Testis (tissue), 3 donors: Measurements from ENCODE around the gene PLA2G4E. TPM values are rescaled to one million over a fixed set of nuclear protein-coding genes. Genes with fewer than 3 reads are reported as not detected.
A peak's percentile ranks its signal among the peaks of the same experiment; 100 is the strongest.

Experiments used
- DNase-seq: peaks from one replicate; pipeline ENCODE4 v3.0.0-alpha.2; 2019
- H3K27ac ChIP-seq, 2 donors: fragments of 200-600 bp; sonication (generic); one replicate each; pipeline ENCODE4 v1.5.1; 2019
- H3K27me3 ChIP-seq: fragments of 200-600 bp; sonication (generic); one replicate; pipeline ENCODE4 v1.5.1; 2019
- H3K36me3 ChIP-seq: fragments of 200-600 bp; sonication (generic); one replicate; pipeline ENCODE4 v1.5.1; 2017; ENCODE audit warnings: low read depth; ENCODE audit errors: missing control alignments
- H3K4me1 ChIP-seq: fragments of 200-600 bp; sonication (generic); one replicate; pipeline ENCODE4 v1.5.1; 2019
- H3K4me3 ChIP-seq, 2 donors: fragments of 200-600 bp; sonication (generic); one replicate each; pipeline ENCODE4 v1.5.1; 2017 to 2019
- H3K9me3 ChIP-seq: fragments of 200-600 bp; sonication (generic); one replicate; pipeline ENCODE4 v1.5.1; 2017
- CTCF ChIP-seq, 3 experiments: fragments of 450-650 bp in 2 of 3; fragments of 200-600 bp in 1 of 3; sonication (generic) in 1 of 3; IDR thresholded peaks; one replicate each; pipeline ENCODE4 v1.5.1; 2016 to 2019; ENCODE audit warnings: antibody characterized with exemption in 3 of 3, mild to moderate bottlenecking in 2 of 3, moderate library complexity in 1 of 3
- POLR2A ChIP-seq: fragments of 450-650 bp; IDR thresholded peaks from one replicate; pipeline ENCODE4 v1.6.1; 2017; ENCODE audit warnings: antibody characterized with exemption, mild to moderate bottlenecking, moderate library complexity
- WGBS, 2 donors: methylation state at CpG; one replicate each; pipeline ENCODE4 v1.1.5; 2018; 5-methylcytosine and 5-hydroxymethylcytosine counted together
- intact Hi-C: fragments of 100-400 bp; cut with DNase I; formaldehyde crosslinking; loops from one replicate; pipeline ENCODE4 v1.15.1; 2023; ENCODE audit warnings: low total_unique reads
- polyA plus RNA-seq: library from polyadenylated mRNA; stranded (reverse); fragments of 350-450 nt; fragmentation: Illumina TruSeq; extraction: RNeasy Lipid Tissue Mini Kit (QIAGEN cat#74804); gene quantifications from one replicate; pipeline ENCODE4 v1.2.3, GENCODE V29; 2014; ENCODE audit warnings: low read depth, low replicate concordance; ENCODE audit not compliant: insufficient read depth
- total RNA-seq, 2 donors: library from RNA; depleted of rRNA; stranded (reverse); fragments of >200 nt; gene quantifications; one replicate each; pipeline ENCODE4 v1.2.3, GENCODE V29; 2016

The PLA2G4E gene
- total and polyA plus RNA-seq, 3 donors from 2014 or later, result 0.31 to 0.71 (median 0.67) TPM

GRCh38 chr15:42038401-42038800 is 17.6 kb upstream of the PLA2G4E start:
- Histone ChIP-seq H3K36me3 (no peaks in the 10 kb centered on the region), H3K4me1 (no peaks in the 10 kb centered on the region), H3K9me3 (no peaks in the 10 kb centered on the region), H3K4me3 (no peak overlapping the region), H3K27me3 (no peaks in the 10 kb centered on the region), H3K27ac (no peak overlapping the region)
- DNase-seq, result no peak
- TF ChIP-seq CTCF (IDR thresholded peaks at IDR 0.05) (no peak), POLR2A (no peak)
- intact Hi-C loops, result no loop called here
- 95 to 97% methylated on average over 6 of the region's 6 CpGs for WGBS, 2 donors

- Histone ChIP-seq H3K36me3 (no peaks in the 10 kb centered on the region), H3K27me3 (no peaks in the 10 kb centered on the region), H3K4me1 (peaks cover 5% of the 10 kb centered on the region), H3K9me3 (no peaks in the 10 kb centered on the region), H3K27ac (no peak overlapping the region), H3K4me3 (no peak overlapping the region)
- 57 to 72% methylated on average over 8 of the region's 8 CpGs for WGBS, 2 donors
- intact Hi-C loops, result no loop called here
- TF ChIP-seq CTCF (IDR thresholded peaks at IDR 0.05) (no peak), POLR2A (no peak)
- no peak for DNase-seq
Observed at GRCh38 chr15:42037656-42038055, 16.8 kb upstream of the PLA2G4E start.

GRCh38 chr15:42036966-42037365 is 16.1 kb upstream of the PLA2G4E start:
- WGBS, 2 donors, result 44 to 70% methylated on average over 2 to 9 of the region's 9 CpGs

GRCh38 chr15:42036112-42036905 is 15.5 kb upstream of the PLA2G4E start:
- TF ChIP-seq CTCF (IDR thresholded peaks at IDR 0.05) (no peak), POLR2A (no peak)
- Histone ChIP-seq H3K27me3 (no peaks in the 10 kb centered on the region), H3K4me3 (peak overlapping the region in 1 of 2 donors; percentile 24), H3K27ac (no peak overlapping the region), H3K4me1 (peaks cover 5% of the 10 kb centered on the region), H3K9me3 (no peaks in the 10 kb centered on the region), H3K36me3 (no peaks in the 10 kb centered on the region)
- no peak for DNase-seq
- WGBS, 2 donors, result 64 to 74% methylated on average over 11 to 42 of the region's 45 CpGs
- intact Hi-C loops, result no loop called here

More at GRCh38 chr15:42036966-42037365, 16.1 kb upstream of the PLA2G4E start:
- Histone ChIP-seq H3K36me3 (no peaks in the 10 kb centered on the region), H3K4me1 (peaks cover 5% of the 10 kb centered on the region), H3K27me3 (no peaks in the 10 kb centered on the region), H3K27ac (no peak overlapping the region), H3K4me3 (peak overlapping the region in 1 of 2 donors; percentile 24), H3K9me3 (no peaks in the 10 kb centered on the region)
- no peak for TF ChIP-seq POLR2A
- no peak for TF ChIP-seq CTCF (IDR thresholded peaks at IDR 0.05)
- DNase-seq, result no peak
- intact Hi-C loops, result no loop called here

- no peak for TF ChIP-seq CTCF (IDR thresholded peaks at IDR 0.05)
- TF ChIP-seq POLR2A, result no peak
- no peaks in the 10 kb centered on the region for H3K36me3 ChIP-seq
- 68 to 69% methylated on average over 3 of the region's 3 CpGs for WGBS, 2 donors
- H3K4me1 ChIP-seq, result peaks cover 5% of the 10 kb centered on the region
- no peak overlapping the region for H3K4me3 ChIP-seq
- H3K27ac ChIP-seq, result no peak overlapping the region
- DNase-seq, result no peak
- intact Hi-C loops, result no loop called here
- no peaks in the 10 kb centered on the region for H3K27me3 ChIP-seq
- no peaks in the 10 kb centered on the region for H3K9me3 ChIP-seq
Observed at GRCh38 chr15:42035435-42035761, 14.6 kb upstream of the PLA2G4E start.
